ENCODE measurements around the gene ANKRD39. TPM values are rescaled to one million over a fixed set of nuclear protein-coding genes. Genes with fewer than 3 reads are reported as not detected.

Gene ANKRD39
- total and polyA plus RNA-seq, 2 of the 4 experiments (the other 2 are of a cell fraction) = 12.5 to 17.0 TPM

DNA sequence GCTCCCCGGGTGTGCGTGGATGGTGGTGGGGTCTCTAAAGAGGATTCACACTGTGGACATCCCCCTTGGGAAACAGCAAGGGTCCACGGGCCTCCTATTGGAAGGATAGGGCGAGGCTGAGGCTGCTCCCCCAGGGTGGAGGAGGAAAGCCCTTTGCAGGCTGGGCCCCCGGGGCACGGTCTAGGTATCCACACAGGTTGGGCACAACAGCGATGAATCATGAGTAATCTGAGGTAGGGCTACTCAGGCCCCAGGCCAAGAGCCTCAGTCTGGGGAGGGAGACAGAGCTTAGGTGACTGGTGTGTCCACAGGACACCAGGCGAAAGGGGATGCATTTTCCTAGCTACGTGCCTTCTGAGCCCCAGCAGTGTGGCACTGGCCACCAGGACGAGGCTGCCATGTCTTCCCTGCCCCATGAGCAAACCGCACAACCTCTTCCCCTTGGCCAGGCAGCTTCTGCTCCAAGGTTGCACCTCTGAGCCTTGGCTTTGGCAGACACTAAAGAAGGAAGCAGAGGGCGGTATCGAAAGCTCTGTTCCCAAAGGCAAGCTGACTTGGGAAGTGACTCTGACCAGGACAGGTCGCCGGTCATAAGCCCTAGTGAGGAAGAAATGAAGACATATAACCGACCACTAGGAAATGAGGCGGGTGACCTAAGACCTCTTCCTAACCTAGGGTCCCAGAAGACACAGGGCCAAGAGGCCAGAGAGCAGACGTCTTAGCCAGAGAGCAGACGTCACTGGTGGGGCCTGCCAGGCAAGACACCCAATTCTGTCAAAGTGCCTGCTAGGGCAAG, 26.7 kb upstream of the ANKRD39 start:
- dilution Hi-C loops (cut with HindIII; ENCODE audit: low sequenced_read_pairs, unreplicated experiment) (no loop called here), in situ Hi-C loops (cut with MboI; ENCODE audit: low sequenced_read_pairs) (no loop called here)
- POLR2A ChIA-PET (ENCODE audit: unreplicated experiment) = no interaction called here
- TF ChIP-seq CHD1 (IDR thresholded peaks at IDR 0.05; ENCODE audit: low read depth, low read length) (no peak), MAZ (IDR thresholded peaks at IDR 0.05; ENCODE audit: borderline replicate concordance, low read depth, low read length) (no peak), NFE2L2 (IDR thresholded peaks at IDR 0.05; ENCODE audit: low read depth, low read length) (no peak), BHLHE40 (IDR thresholded peaks at IDR 0.05; ENCODE audit: low read depth, low read length) (no peak), CEBPB (IDR thresholded peaks at IDR 0.05; ENCODE audit: low read depth, low read length) (no peak), RFX5 (IDR thresholded peaks at IDR 0.05; ENCODE audit: low read depth, low read length) (no peak), MAFK (IDR thresholded peaks at IDR 0.05; ENCODE audit: low read depth, low read length) (no peak), MXI1 (IDR thresholded peaks at IDR 0.05; ENCODE audit: borderline replicate concordance, low read depth, low read length) (no peak), POLR2A (IDR thresholded peaks at IDR 0.05; ENCODE audit: low read depth, low read length) (no peak), FOS (IDR thresholded peaks at IDR 0.05; ENCODE audit: low read depth, low read length) (no peak), RCOR1 (IDR thresholded peaks at IDR 0.05; ENCODE audit: insufficient replicate concordance, low read length) (no peak), SMC3 (IDR thresholded peaks at IDR 0.05; ENCODE audit: low read depth, low read length) (no peak)
- TF ChIP-seq, protein P1, sequence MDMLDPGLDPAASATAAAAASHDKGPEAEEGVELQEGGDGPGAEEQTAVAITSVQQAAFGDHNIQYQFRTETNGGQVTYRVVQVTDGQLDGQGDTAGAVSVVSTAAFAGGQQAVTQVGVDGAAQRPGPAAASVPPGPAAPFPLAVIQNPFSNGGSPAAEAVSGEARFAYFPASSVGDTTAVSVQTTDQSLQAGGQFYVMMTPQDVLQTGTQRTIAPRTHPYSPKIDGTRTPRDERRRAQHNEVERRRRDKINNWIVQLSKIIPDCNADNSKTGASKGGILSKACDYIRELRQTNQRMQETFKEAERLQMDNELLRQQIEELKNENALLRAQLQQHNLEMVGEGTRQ (IDR thresholded peaks at IDR 0.05; ENCODE audit: low read depth, low read length) = no peak
- TF ChIP-seq, protein P2, sequence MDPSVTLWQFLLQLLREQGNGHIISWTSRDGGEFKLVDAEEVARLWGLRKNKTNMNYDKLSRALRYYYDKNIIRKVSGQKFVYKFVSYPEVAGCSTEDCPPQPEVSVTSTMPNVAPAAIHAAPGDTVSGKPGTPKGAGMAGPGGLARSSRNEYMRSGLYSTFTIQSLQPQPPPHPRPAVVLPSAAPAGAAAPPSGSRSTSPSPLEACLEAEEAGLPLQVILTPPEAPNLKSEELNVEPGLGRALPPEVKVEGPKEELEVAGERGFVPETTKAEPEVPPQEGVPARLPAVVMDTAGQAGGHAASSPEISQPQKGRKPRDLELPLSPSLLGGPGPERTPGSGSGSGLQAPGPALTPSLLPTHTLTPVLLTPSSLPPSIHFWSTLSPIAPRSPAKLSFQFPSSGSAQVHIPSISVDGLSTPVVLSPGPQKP (IDR thresholded peaks at IDR 0.05; ENCODE audit: borderline replicate concordance, low read depth, low read length) = no peak
- TF ChIP-seq, protein P3, sequence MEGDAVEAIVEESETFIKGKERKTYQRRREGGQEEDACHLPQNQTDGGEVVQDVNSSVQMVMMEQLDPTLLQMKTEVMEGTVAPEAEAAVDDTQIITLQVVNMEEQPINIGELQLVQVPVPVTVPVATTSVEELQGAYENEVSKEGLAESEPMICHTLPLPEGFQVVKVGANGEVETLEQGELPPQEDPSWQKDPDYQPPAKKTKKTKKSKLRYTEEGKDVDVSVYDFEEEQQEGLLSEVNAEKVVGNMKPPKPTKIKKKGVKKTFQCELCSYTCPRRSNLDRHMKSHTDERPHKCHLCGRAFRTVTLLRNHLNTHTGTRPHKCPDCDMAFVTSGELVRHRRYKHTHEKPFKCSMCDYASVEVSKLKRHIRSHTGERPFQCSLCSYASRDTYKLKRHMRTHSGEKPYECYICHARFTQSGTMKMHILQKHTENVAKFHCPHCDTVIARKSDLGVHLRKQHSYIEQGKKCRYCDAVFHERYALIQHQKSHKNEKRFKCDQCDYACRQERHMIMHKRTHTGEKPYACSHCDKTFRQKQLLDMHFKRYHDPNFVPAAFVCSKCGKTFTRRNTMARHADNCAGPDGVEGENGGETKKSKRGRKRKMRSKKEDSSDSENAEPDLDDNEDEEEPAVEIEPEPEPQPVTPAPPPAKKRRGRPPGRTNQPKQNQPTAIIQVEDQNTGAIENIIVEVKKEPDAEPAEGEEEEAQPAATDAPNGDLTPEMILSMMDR (conservative IDR thresholded peaks at IDR 0.05; ENCODE audit: low read depth, low read length) = no peak

More for the DNA sequence above, 26.7 kb upstream of the ANKRD39 start:
- no peak overlapping the region for H3K4me3 ChIP-seq (ENCODE audit: insufficient read depth, low read depth, low read length)
- no peak overlapping the region for H2BK15ac ChIP-seq (ENCODE audit: low read depth, low read length)
- no peak overlapping the region for H4K91ac ChIP-seq (ENCODE audit: insufficient read depth, low read depth, low read length)
- intact Hi-C loops (cut with micrococcal nuclease) = no loop called here
- no peak overlapping the region for H3K23ac ChIP-seq (ENCODE audit: low read depth, low read length)
- no peaks in the 10 kb centered on the region for H3K9me3 ChIP-seq (ENCODE audit: control insufficient read depth, insufficient read depth, low read length)
- H3K9ac ChIP-seq (ENCODE audit: low read depth, low read length) = no peak overlapping the region
- no peak overlapping the region for H2BK20ac ChIP-seq (ENCODE audit: low read depth, low read length)
- H3K4me2 ChIP-seq (ENCODE audit: low read depth, low read length) = no peak overlapping the region
- no peaks in the 10 kb centered on the region for H3K36me3 ChIP-seq (ENCODE audit: control insufficient read depth, insufficient read depth, low read length)
- no peaks in the 10 kb centered on the region for H3K79me1 ChIP-seq (ENCODE audit: low read depth in 1 of 2, low read length in 2 of 2)
- no peak overlapping the region for H2AFZ ChIP-seq (replicated peaks; ENCODE audit: low read length, poor library complexity)
- no peak overlapping the region for H2AK9ac ChIP-seq (replicated peaks; ENCODE audit: low read depth, low read length, poor library complexity)
- no peaks in the 10 kb centered on the region; the same call in 1 of the 2 replicates for H3K9me1 ChIP-seq (ENCODE audit: insufficient read depth, low read length)
- H3K14ac ChIP-seq (replicated peaks; ENCODE audit: low read depth, low read length) = no peak overlapping the region
- H2BK5ac ChIP-seq (ENCODE audit: low read depth, low read length, poor library complexity, severe bottlenecking) = no peak overlapping the region
- peaks cover 2% of the 10 kb centered on the region; the same call in 1 of the 2 replicates for H3K4me1 ChIP-seq (ENCODE audit: control insufficient read depth, insufficient read depth, low read length)
- no peak overlapping the region for H3K27ac ChIP-seq (ENCODE audit: insufficient read depth, low read length)
- H3K4ac ChIP-seq (ENCODE audit: low read depth, low read length) = no peak overlapping the region
- DNase-seq (no peak), ATAC-seq (ENCODE audit: low read depth) (no peak)
- no peaks in the 10 kb centered on the region for H4K20me1 ChIP-seq (ENCODE audit: insufficient read depth, low read length)
- H2AK5ac ChIP-seq (ENCODE audit: low read depth, low read length) = no peak overlapping the region
- no peak overlapping the region for H4K5ac ChIP-seq (ENCODE audit: low read depth, low read length)
- no peak overlapping the region for H4K8ac ChIP-seq (ENCODE audit: low read depth in 2 of 2, low read length in 2 of 2)
- no peak overlapping the region for H2BK120ac ChIP-seq (ENCODE audit: low read depth, low read length)
- H3K56ac ChIP-seq (ENCODE audit: extremely low read depth, insufficient read depth, low read length) = no peak overlapping the region
- WGBS, 2 experiments (ENCODE audit: extremely low coverage in 2 of 2, insufficient read length in 1 of 2) = 88% methylated on average over 8 of the region's 19 CpGs; no CpG with 5 or more reads in 1 of the 2 experiments
- H3K27me3 ChIP-seq (ENCODE audit: control insufficient read depth, insufficient read depth, low read length) = peaks cover 15% of the 10 kb centered on the region; the same call in 1 of the 2 replicates
- CTCF ChIA-PET = interaction anchor here (0.6 kb wide), 1 partner anchor 851 kb away, joined by 9 read pairs; no protein-coding TSS in a partner anchor
- H3K18ac ChIP-seq (ENCODE audit: low read depth, low read length) = no peak overlapping the region
- BruUV-seq (replicated peaks) = no TSS peak

Data from IMR-90 (cell line).